GF-D8 (cell line): ENCODE results near the gene EXO5.
A peak's percentile ranks its signal among the peaks of the same experiment; 100 is the strongest.

Source experiments
- DNase-seq: peaks from one replicate; lab custom pipeline; 2025; lab: John Stamatoyannopoulos, UW

Gene EXO5, protein sequence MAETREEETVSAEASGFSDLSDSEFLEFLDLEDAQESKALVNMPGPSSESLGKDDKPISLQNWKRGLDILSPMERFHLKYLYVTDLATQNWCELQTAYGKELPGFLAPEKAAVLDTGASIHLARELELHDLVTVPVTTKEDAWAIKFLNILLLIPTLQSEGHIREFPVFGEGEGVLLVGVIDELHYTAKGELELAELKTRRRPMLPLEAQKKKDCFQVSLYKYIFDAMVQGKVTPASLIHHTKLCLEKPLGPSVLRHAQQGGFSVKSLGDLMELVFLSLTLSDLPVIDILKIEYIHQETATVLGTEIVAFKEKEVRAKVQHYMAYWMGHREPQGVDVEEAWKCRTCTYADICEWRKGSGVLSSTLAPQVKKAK

DNA sequence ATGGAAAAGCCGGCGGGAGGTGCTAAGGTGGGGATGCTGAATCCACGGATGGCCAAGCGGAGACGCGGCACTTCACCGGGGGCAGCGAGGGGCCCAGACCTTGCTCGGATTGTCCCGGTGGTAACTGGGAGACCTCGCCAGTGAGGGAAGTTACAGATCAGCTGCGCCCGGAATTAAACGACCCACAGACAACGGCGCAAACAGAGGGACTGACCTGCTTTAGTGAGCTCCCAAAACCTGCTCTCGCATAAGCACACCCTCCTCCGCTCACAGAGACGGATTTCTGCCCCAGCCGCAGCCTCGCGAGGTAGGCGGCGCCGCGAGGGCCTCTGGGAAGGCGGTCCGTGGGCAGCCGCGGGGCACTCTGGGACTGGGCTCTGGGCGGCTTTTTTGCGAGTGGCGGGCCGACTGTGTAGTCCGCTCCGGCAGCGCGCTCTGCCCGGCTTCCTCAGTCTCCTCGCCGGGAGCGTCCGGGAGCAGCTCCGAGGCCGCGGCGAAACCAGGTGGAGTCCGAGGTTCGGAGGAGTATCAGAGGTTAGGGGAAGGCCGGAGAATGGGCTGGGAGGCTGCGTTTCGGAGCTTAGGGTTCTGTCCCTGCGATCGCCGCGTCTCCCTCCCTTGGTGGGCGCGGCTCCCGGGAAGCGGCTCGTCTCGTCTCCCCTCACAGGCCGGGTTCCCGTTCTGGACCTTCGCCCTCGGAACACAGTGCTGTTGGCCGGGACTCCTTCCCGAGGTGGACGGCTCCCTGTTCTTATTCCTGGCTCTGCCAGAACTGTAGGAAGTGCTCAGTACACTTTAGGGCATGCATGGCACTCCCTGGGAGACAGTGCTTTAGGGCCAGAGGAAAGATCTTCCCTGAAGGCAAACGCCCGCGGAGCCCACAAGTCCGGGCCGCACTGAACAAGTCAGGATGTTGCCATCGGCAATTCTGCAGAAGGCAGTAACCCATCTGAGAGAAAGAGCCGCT, at the start of gene EXO5:
Gene EXO5 (plus strand): TSS at position 393 of the 967 bp plus-strand sequence. CDS start 5,778 bp downstream, outside the sequence.
- peak; percentile 61 for DNase-seq

DNA sequence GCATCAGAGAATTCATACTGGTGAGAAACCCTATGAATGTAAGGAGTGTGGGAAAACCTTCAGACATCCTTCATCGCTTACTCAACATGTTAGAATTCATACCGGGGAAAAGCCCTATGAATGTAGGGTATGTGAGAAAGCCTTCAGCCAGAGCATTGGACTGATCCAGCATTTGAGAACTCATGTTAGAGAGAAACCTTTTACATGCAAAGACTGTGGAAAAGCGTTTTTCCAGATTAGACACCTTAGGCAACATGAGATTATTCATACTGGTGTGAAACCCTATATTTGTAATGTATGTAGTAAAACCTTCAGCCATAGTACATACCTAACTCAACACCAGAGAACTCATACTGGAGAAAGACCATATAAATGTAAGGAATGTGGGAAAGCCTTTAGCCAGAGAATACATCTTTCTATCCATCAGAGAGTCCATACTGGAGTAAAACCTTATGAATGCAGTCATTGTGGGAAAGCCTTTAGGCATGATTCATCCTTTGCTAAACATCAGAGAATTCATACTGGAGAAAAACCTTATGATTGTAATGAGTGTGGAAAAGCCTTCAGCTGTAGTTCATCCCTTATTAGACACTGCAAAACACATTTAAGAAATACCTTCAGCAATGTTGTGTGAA, 45.5 kb upstream of the EXO5 start:
- no peak for DNase-seq

DNA sequence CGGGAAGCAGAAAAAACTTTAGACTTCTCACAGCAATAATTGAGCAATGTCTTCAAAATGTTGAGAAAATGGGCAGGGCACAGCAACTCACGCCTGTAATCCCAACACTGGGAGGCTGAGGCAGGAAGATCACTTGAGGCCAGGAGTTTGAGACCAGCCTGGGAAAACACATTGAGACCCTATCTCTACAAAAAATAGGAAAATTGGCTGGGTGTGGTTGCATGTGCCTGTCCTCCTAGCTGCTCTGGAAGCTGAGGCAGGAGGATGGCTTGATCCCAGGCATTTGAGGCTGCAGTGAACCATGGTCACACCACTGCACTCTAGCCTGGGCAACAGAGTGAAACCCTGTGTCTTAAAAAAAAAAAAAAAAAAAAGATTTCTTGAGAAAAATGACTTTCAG, 39.2 kb upstream of the EXO5 start:
- no peak for DNase-seq

DNA sequence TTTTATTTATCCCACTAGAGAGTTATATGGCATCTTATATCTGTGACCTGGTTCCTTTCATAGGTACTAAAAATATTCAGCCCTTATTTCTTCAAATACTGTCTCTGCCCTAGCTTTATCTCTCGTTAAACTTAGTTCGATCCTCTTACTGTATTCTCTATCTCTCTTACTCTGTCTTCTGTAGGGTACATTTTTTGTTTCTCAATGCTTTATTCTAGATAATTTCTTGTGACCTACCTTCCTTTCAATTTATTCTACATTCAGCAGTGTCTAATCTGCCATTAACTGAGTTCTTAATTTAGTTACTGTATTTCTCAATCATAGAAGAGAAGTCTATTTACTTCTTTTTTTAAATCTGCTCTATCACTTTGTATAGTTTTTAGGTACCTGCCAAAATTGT, 33.3 kb upstream of the EXO5 start:
- DNase-seq = no peak

DNA sequence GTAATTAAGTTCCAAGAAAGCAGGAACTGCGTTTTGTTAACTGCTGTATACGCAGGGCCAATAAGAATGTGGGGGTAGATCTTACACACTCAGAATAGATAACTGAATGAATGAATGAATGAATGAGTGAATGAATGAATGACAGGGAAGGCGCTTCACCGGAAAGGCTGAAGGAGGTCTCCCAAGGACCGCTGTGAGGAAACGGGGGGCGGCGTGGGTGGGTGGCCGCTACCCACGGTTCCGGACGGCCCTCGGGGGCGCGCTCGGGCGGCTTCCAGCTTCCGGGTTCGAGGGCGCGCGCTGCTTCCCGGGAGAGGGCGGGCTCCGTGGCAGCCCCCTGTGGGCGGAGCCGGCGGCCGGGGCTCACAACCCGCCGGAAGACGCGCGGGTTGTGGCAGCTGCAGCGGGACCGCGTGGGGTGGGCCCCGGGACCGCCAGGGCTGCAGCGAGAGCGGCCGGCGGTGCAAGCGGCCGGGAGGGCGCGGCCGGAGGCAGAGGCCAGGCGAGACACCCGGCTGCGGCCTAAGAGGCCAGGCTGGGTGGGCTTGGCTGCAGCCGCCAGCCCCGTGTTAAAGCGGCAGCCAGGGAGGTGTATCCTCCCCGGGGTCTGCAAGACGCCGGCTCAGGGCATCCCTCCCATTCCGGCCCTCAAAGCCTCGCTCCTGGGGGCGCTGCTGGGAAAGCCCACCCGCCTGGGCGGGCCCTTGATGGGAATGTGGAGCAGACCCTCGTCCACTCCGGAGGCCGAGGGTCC, 31.5 kb upstream of the EXO5 start, which contains the start of gene ZFP69:
Gene ZFP69 (plus strand): TSS at position 367 of the 754 bp plus-strand sequence. CDS start 2,072 bp downstream, outside the sequence.
- DNase-seq = peak; percentile 32

DNA sequence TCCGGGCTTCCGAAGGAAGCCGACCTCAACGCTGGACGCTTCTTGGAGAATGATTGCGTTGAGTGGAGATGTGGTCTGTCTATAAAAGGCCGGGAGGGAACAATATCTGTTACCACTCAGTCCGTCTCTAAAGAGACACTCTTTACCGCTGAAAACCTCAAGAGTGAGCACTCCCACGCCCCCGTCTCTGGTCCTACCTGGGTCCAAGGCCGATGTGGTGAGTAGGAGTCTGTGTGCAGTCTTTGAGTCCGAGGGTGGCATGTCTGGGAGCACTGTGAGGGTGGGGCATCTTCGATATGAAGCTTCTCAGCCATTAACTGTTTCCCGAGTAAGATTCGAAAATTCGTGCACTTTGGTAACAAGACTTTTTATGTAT, 30.9 kb upstream of the EXO5 start:
- DNase-seq = no peak

DNA sequence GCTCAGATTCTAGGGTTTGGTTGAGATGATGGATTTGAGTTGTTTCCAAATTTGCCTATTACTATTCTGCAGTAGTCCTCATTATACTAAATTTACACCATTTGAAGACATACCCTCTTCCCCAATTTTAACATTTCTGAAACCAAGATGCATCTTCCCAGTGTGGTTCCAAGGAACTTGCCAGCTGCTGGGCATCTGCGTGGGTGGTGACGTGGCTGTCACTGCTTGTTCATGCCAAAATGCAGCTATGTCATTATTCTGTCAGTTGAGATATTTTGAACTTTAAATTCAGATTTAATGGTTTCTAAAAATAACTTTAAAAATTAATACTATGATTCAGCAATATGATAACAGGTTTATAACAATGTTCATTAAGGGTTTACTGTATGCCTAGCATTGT, 30.3 kb upstream of the EXO5 start:
- no peak for DNase-seq

DNA sequence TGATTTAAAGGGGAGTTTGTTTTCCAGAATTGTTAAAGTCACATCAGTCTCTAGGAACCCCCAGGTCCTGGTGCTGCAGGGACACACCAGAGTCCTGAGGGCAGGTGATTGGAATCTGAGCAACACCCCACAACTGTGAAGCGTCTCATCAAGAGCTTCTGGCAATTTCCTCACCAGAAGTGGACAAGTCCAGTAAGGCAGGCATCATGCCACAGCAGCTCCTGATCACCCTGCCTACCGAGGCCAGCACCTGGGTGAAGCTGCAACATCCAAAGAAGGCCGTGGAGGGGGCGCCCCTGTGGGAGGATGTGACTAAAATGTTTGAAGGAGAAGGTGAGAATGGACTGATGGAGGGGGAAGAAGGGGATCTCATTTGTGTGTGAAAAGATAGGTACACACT, 29.4 kb upstream of the EXO5 start:
- DNase-seq = no peak

DNA sequence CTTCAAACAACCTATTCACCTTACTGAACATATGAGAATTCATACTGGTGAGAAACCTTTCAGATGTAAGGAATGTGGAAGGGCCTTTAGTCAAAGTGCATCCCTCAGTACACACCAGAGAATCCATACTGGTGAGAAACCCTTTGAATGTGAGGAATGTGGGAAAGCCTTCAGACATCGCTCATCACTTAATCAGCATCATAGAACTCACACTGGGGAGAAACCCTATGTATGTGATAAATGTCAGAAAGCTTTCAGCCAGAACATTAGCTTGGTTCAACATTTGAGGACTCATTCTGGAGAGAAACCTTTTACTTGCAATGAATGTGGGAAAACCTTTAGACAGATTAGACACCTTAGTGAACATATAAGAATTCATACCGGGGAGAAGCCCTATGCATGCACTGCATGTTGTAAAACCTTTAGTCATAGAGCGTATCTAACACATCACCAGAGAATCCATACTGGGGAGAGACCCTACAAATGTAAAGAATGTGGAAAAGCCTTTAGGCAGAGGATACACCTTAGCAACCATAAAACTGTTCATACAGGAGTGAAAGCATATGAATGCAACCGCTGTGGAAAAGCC, 13.2 kb upstream of the EXO5 start:
- no peak for DNase-seq

DNA sequence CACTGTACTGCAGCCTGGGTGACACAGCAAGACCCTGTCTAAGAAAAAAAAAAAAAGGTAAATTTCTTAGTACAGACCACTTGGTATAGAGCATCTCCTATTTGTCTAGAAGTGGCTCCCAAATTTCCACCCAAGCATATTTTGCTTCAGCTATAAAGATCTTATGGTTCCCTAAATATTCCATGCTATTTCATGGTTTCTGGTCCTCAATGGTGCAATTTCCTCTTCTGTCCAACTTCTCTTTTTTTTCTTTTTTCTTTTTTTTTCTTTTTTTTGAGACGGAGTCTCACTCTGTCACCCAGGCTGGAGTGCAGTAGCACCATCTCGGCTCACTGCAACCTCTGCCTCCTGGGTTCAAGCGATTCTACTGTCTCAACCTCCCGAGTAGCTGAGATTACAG, 5.9 kb upstream of the EXO5 start:
- peak; percentile 7 for DNase-seq

DNA sequence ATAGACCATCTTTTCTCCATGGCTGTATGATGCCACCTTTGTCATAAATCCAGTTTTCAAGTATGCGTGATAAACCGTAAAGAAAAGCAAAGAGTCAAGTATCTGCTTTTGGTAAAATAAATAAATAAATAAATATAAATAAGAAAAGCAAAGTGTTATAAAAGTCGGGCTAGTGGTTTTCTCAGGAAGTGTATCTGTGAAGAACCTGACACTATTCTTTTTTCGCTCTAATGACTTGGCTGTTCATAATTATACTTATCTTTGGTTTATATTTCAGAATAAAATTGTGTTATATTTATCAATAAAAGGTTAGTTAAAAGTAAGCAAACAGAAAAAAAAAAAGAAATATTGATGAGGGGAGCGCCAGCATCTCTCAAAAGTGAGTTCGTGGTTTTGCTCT, 594 bp upstream of the EXO5 start:
- DNase-seq = no peak

DNA sequence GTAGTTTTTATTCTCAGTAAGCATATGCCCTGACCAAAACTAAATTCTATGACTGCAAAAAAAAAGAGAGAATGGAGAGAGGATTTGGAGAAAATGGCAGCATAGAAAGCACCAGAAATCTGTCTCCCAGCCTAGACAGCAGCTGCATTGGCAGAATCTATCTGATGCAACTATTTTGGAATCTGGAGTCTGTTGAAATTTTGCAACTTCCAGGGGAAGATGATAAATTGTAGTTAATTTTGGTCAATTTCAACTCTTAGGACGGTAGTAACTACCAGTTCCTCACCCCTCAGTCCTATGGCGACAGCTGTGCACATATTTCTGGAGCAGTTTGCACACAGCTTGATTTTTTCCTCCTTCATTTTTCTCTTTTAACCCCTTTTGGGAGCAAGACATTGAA, 10.9 kb downstream of the EXO5 start:
- DNase-seq = peak; percentile 17

DNA sequence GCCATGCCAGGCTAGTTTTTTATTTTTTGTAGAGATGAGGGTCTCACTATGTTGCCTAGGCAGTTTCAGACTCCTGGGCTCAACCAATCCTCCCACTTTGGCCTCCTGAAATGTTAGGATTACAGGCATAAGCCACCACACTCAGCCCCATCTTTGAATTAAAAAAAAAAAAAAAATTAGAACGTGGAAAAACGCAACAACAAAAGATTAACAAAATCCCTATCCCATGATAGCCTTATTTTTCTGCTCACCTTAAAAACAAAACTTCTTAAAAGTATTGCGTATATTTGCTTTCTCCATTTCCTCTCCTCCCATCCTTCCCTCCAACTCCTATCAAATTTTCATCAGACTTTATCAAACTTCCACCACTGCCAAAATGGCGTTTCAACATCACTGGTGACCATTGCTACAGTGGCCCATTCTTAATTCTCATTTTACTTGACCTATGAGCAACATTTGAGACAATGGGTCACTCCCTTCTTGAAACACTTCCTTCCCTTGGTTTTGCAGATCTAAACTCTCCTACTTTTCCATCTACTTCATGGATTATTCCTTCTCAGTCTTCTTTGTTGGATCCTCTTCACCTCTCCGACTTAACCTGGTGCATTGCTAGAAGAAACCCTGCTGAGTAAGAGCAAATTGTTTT, 22.3 kb downstream of the EXO5 start:
- DNase-seq = peak; percentile 43

DNA sequence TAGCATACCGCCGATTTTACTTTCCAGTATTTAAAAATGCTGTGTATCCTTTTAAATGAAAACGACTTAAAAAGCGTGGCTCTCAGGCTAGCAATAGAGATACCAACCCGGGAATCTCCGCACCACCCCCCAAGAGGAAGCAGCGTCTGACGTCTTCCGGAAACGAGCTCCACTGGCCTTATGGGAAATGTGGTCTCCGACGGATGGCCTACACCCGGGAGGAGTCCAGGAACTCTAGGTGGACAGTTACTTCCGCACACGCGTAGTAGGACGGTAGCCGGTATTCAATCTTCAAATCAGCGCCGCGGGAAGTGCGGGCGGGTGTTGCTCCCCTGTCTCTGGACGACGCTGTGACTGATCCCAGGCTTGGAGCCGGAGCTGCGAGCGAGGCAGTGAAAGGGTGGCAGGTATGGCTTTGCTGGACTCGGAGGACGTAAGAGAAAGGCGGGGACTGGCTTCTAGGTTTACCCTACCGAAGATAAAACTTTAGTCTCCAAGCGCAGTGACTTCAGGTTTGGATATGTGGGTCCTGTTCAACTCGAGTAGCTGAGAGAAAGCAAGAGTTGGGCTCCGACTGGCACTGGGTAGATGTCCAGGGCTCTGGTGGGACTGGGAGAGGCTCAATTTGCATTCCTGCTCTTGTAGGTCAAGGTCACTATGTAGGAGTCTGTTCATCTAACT, 23.0 kb downstream of the EXO5 start, which contains the start of gene ZNF684:
Gene ZNF684 (plus strand): TSS at position 257 of the 681 bp plus-strand sequence. CDS start 1,530 bp downstream, outside the sequence.
- peak; percentile 94 for DNase-seq

DNA sequence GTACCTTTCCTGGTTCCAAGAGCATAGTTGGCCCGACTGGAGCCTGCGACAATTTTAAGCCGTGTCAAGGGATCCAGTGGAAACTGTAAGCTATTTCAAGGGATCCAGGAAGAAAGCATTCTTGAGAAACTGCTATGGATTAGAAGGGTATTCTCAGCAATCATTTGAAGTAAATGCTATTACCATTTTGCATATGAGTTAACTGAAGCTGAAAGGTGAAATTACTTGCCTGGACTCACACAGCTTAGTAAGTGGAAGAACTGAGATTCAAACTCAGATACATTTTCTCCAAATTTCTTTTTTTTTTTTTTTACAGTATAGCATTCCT, 23.5 kb downstream of the EXO5 start:
- no peak for DNase-seq

DNA sequence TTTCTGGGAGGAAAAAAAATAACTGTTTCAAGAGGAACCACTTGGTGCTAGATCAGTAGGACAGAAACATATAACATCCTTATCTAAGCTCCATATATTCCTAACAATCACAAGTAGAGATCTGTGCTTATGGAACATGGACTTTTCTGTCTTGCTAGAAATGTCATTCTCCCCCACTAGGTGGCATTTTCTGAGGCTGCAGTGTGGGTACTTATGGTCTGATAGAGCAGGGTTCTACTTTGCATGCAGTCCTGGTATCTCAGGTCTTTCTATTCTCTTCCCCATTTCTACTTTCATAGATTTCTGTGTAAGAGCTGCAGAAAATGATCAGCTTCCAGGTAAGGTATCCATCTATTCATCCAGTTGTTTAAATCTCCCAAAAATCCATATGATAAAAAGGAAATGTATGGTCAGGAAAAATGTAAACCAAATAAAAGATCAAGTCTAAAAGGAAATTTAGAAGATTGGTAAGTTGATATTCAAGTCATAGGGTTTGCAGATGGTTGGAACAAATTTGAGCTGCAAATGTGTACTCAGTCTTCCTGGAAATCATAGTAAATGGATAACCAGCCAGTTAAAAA, 24.4 kb downstream of the EXO5 start:
- peak; percentile 50 for DNase-seq

DNA sequence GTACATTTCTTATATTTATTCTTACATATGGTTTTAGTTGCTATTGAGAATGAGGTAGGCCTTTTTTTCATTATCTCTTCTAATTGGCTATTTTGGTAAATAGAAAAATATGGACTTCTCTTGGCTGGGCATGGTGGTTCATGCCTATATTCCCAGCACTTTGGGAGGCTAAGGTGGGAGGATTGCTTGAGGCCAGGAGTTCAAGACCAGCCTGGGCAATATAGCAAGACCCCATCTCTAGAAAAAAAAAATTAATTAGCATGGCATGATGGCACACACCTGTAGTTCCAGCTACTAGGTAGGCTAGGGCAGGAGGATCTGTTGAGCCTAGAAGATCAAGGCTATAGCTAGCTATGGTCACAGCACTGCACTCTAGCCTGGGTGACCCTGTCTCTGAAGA, 26.0 kb downstream of the EXO5 start:
- DNase-seq = no peak

DNA sequence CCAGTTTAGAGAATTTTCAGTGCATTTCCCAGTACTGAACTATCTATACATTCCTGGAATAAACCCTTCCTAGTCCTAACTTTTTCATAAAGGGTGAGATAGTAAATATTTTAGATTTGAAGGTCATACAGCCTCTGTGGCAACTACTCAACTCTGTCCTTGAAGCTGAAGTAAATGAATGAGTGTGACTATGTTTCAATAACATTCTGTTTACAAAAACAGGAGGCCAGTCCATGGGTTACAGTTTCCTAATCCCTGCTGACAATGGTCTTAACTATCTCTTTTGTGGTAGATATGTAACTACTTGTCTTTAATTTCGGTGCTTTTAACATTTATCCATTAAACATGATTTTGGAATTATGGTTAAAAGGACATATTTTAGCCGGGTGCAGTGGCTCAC, 27.2 kb downstream of the EXO5 start:
- no peak for DNase-seq

DNA sequence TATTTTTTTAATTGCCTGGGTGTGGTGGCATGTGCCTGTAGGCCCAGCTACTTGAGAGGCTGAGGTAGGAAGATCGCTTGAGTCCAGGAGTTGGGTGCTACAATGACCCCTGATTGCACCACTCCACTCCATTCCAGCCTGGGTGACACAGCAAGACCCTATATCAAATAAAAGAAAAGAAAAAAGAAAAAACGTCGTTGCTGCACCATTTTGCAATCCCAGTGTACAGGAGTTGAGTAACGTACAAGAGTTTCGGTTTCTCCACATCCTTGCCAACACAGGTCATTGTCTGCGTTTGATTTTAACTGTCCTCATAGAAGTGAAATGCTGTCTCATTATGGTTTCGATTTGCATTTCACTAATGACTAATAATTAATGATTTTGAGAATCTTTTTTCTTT, 30.8 kb downstream of the EXO5 start:
- no peak for DNase-seq

DNA sequence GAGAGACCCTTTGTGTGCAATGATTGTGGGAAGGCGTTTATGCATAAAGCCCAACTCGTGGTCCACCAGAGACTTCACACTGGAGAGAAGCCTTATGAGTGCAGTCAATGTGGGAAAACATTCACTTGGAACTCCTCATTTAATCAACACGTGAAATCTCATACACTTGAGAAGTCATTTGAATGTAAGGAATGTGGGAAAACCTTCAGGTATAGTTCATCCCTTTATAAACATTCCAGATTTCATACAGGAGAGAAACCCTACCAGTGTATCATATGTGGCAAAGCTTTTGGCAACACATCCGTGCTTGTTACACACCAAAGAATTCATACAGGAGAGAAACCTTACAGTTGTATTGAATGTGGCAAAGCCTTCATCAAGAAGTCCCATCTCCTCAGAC, 38.4 kb downstream of the EXO5 start:
- DNase-seq = no peak
